ENCODE measurements around the gene TMEM266.

The TMEM266 gene

GRCh38 chr15:76178296-76179000 lies 118.7 kb downstream of the TMEM266 start:
- no peak overlapping the region for H3K9ac ChIP-seq (ENCODE audit: low read depth, low read length, poor library complexity, severe bottlenecking)
- no peaks in the 10 kb centered on the region for H4K20me1 ChIP-seq (ENCODE audit: insufficient read depth, low read length, poor library complexity, severe bottlenecking)
- TF ChIP-seq CTCF (conservative IDR thresholded peaks at IDR 0.05; ENCODE audit: low read length) (no peak), EZH2phosphoT487 (IDR thresholded peaks at IDR 0.05; ENCODE audit: borderline replicate concordance) (no peak)
- no peak overlapping the region for H3K4me2 ChIP-seq (ENCODE audit: low read depth, low read length, poor library complexity, severe bottlenecking)
- no peaks in the 10 kb centered on the region for H3K9me2 ChIP-seq (replicated peaks; ENCODE audit: low read depth, low read length)
- no peaks in the 10 kb centered on the region for H3K36me3 ChIP-seq (ENCODE audit: insufficient read depth, low read length)
- H3K79me2 ChIP-seq (ENCODE audit: insufficient read depth, low read length): no peaks in the 10 kb centered on the region
- no peak overlapping the region for H3K4me3 ChIP-seq (ENCODE audit: low read length, poor library complexity, severe bottlenecking)
- H3K27me3 ChIP-seq (ENCODE audit: insufficient read depth, low read length, poor library complexity, severe bottlenecking): no peaks in the 10 kb centered on the region
- H3F3A ChIP-seq (ENCODE audit: low read depth): no peaks in the 10 kb centered on the region
- no peak overlapping the region for H2AFZ ChIP-seq (ENCODE audit: low read length)
- no peaks in the 10 kb centered on the region for H3K9me3 ChIP-seq (ENCODE audit: insufficient read depth, low read depth, low read length)
- H3K4me1 ChIP-seq (ENCODE audit: insufficient read depth, low read length, poor library complexity, severe bottlenecking): no peaks in the 10 kb centered on the region

- H3K9ac ChIP-seq (ENCODE audit: low read depth, low read length, poor library complexity, severe bottlenecking): no peak overlapping the region
- H3K4me2 ChIP-seq (ENCODE audit: low read depth, low read length, poor library complexity, severe bottlenecking): no peak overlapping the region
- H3K9me2 ChIP-seq (replicated peaks; ENCODE audit: low read depth, low read length): no peaks in the 10 kb centered on the region
- H3F3A ChIP-seq (ENCODE audit: low read depth): no peaks in the 10 kb centered on the region
- no peak overlapping the region for H2AFZ ChIP-seq (ENCODE audit: low read length)
- H3K27me3 ChIP-seq (ENCODE audit: insufficient read depth, low read length, poor library complexity, severe bottlenecking): no peaks in the 10 kb centered on the region
- H3K9me3 ChIP-seq (ENCODE audit: insufficient read depth, low read depth, low read length): no peaks in the 10 kb centered on the region
- H3K79me2 ChIP-seq (ENCODE audit: insufficient read depth, low read length): no peaks in the 10 kb centered on the region
- no peaks in the 10 kb centered on the region for H4K20me1 ChIP-seq (ENCODE audit: insufficient read depth, low read length, poor library complexity, severe bottlenecking)
- TF ChIP-seq EZH2phosphoT487 (IDR thresholded peaks at IDR 0.05; ENCODE audit: borderline replicate concordance): no peak
- TF ChIP-seq CTCF (conservative IDR thresholded peaks at IDR 0.05; ENCODE audit: low read length): no peak
- H3K4me1 ChIP-seq (ENCODE audit: insufficient read depth, low read length, poor library complexity, severe bottlenecking): no peaks in the 10 kb centered on the region
- no peaks in the 10 kb centered on the region for H3K36me3 ChIP-seq (ENCODE audit: insufficient read depth, low read length)
- H3K4me3 ChIP-seq (ENCODE audit: low read length, poor library complexity, severe bottlenecking): no peak overlapping the region
Measured at GRCh38 chr15:76179023-76179422, 119.2 kb downstream of the TMEM266 start.

DNA sequence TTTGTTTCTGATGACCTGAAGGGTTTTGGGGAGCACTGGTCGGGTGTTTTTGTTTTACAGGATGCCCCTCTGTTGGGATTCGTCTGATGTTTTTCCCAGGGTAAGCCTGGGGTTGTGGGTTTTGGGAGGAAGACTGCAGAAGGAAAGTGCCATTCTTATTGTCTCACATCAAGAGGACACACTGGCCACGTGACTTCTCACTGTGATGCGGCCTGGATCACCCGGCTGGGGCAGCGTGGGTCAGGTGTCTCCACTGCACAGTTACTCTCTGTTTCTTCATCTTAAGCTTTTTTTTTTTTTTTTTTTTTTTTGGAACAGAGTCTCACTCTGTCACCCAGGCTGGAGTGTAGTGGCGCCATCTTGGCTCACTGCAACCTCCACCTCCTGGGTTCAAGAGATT lies 120.5 kb downstream of the TMEM266 start:
- H3K9me3 ChIP-seq (ENCODE audit: insufficient read depth, low read depth, low read length): no peaks in the 10 kb centered on the region
- no peak overlapping the region for H2AFZ ChIP-seq (ENCODE audit: low read length)
- TF ChIP-seq CTCF (conservative IDR thresholded peaks at IDR 0.05; ENCODE audit: low read length): no peak
- no peak for TF ChIP-seq EZH2phosphoT487 (IDR thresholded peaks at IDR 0.05; ENCODE audit: borderline replicate concordance)
- H3K4me3 ChIP-seq (ENCODE audit: low read length, poor library complexity, severe bottlenecking): no peak overlapping the region
- H3K36me3 ChIP-seq (ENCODE audit: insufficient read depth, low read length): no peaks in the 10 kb centered on the region
- H4K20me1 ChIP-seq (ENCODE audit: insufficient read depth, low read length, poor library complexity, severe bottlenecking): no peaks in the 10 kb centered on the region
- no peaks in the 10 kb centered on the region for H3K27me3 ChIP-seq (ENCODE audit: insufficient read depth, low read length, poor library complexity, severe bottlenecking)
- no peak overlapping the region for H3K4me2 ChIP-seq (ENCODE audit: low read depth, low read length, poor library complexity, severe bottlenecking)
- no peaks in the 10 kb centered on the region for H3K9me2 ChIP-seq (replicated peaks; ENCODE audit: low read depth, low read length)
- H3K9ac ChIP-seq (ENCODE audit: low read depth, low read length, poor library complexity, severe bottlenecking): no peak overlapping the region
- H3K79me2 ChIP-seq (ENCODE audit: insufficient read depth, low read length): no peaks in the 10 kb centered on the region
- no peaks in the 10 kb centered on the region for H3F3A ChIP-seq (ENCODE audit: low read depth)
- no peaks in the 10 kb centered on the region for H3K4me1 ChIP-seq (ENCODE audit: insufficient read depth, low read length, poor library complexity, severe bottlenecking)
